HepG2 (cell line): Measurements from ENCODE around the gene FUOM. TPM values are rescaled to one million over a fixed set of nuclear protein-coding genes. Genes with fewer than 3 reads are reported as not detected.
A peak's percentile ranks its signal among the peaks of the same experiment; 100 is the strongest.

Experiments used
- AGO2 ChIP-seq: fragments of 200-400 bp; formaldehyde crosslinking; optimal IDR thresholded peaks from 2 replicates; pipeline ENCODE3; 2017; ENCODE audit warnings: mild to moderate bottlenecking, low read depth, low read length, moderate library complexity
- EEA1 ChIP-seq: sonication (generic); formaldehyde crosslinking; IDR thresholded peaks from 2 replicates; pipeline ENCODE4 v1.5.1; 2020; ENCODE audit warnings: mild to moderate bottlenecking, missing genetic modification reagents, borderline replicate concordance
- HNF4A ChIP-seq: sonication (generic); formaldehyde crosslinking; IDR thresholded peaks from 2 replicates; pipeline ENCODE4 v1.4.0; 2020; ENCODE audit warnings: missing genetic modification reagents
- PHF20 ChIP-seq: sonication (generic); formaldehyde crosslinking; IDR thresholded peaks from 2 replicates; pipeline ENCODE4 v1.5.0; 2020; ENCODE audit warnings: mild to moderate bottlenecking, missing genetic modification reagents
- RERE ChIP-seq: IDR thresholded peaks from 2 replicates; pipeline ENCODE4 v1.6.1; 2016; ENCODE audit warnings: low read depth, missing genetic modification reagents, missing compliant biosample characterization
- SOX5 ChIP-seq: IDR thresholded peaks from 2 replicates; pipeline ENCODE4 v1.6.1; 2016; ENCODE audit warnings: borderline replicate concordance
- TCF7L2 ChIP-seq: IDR thresholded peaks from 2 replicates; pipeline ENCODE4 v1.6.1; 2011; ENCODE audit warnings: mild to moderate bottlenecking, low read depth, low read length, moderate library complexity
- TFDP2 ChIP-seq: sonication (generic); formaldehyde crosslinking; IDR thresholded peaks from 2 replicates; pipeline ENCODE4 v1.4.0; 2020; ENCODE audit warnings: missing genetic modification reagents
- THRA ChIP-seq: sonication (generic); formaldehyde crosslinking; IDR thresholded peaks from 2 replicates; pipeline ENCODE4 v1.4.0; 2020; ENCODE audit warnings: missing genetic modification reagents, borderline replicate concordance
- ZBTB1 ChIP-seq: sonication (generic); formaldehyde crosslinking; IDR thresholded peaks from 2 replicates; pipeline ENCODE4 v1.4.0; 2020; ENCODE audit warnings: missing genetic modification reagents, borderline replicate concordance
- ZNF136 ChIP-seq: sonication (generic); formaldehyde crosslinking; IDR thresholded peaks from 2 replicates; pipeline ENCODE4 v1.8.1; 2022; ENCODE audit warnings: low read depth, mild to moderate bottlenecking, moderate library complexity, missing genetic modification reagents
- ZNF143 ChIP-seq: sonication (generic); formaldehyde crosslinking; IDR thresholded peaks from 2 replicates; pipeline ENCODE4 v1.4.0; 2020; ENCODE audit warnings: missing genetic modification reagents
- ZNF407 ChIP-seq: sonication (generic); formaldehyde crosslinking; IDR thresholded peaks from one replicate; pipeline ENCODE4 v1.5.1; 2020; ENCODE audit warnings: mild to moderate bottlenecking, missing genetic modification reagents; ENCODE audit errors: not compliant biosample characterization
- polyA plus RNA-seq, 8 experiments: library from polyadenylated mRNA; depleted of rRNA in 3 of 8; stranded (reverse) in 7 of 8; unstranded in 1 of 8; fragments of >200 nt; fragmentation: Illumina TruSeq in 4 of 8; extraction: Trizol in 4 of 8; gene quantifications; 2 replicates each; pipeline versions ENCODE4 v1.2.1 to v1.2.3, GENCODE V29; 2011 to 2016; ENCODE audit warnings: low read depth in 4 of 8, missing spikeins in 1 of 8, mixed read lengths in 1 of 8; ENCODE audit not compliant: insufficient read depth in 1 of 8
- total RNA-seq, 5 experiments: library from RNA; depleted of rRNA; stranded (reverse); fragments of >200 nt; fragmentation: Illumina TruSeq; extraction: Trizol; gene quantifications; 2 replicates each; pipeline ENCODE4 v1.2.3, GENCODE V29; 2016; ENCODE audit warnings: low read depth in 1 of 5

FUOM gene
- total and polyA plus RNA-seq, 2 of the 13 experiments (the other 11 are each of a cell fraction or from before 2014, with no cell fraction given) = 27.5 to 60.4 TPM

GRCh38 chr10:133359972-133360610 is 2.3 kb upstream of the FUOM start (continued):
- TF ChIP-seq ZNF407 (CRISPR knock-in tag) = no peak
- no peak for TF ChIP-seq PHF20 (CRISPR knock-in tag)
- TF ChIP-seq ZNF136 (CRISPR knock-in tag) = no peak
- TF ChIP-seq TCF7L2 = no peak
- peak; percentile 89 for TF ChIP-seq TFDP2 (CRISPR knock-in tag)
- no peak for TF ChIP-seq ZNF143
- no peak for TF ChIP-seq RERE
- TF ChIP-seq AGO2 = no peak
- TF ChIP-seq THRA (CRISPR knock-in tag) = no peak
- TF ChIP-seq ZBTB1 (CRISPR knock-in tag) = no peak
- TF ChIP-seq SOX5 (CRISPR knock-in tag) = no peak
- TF ChIP-seq HNF4A (CRISPR knock-in tag) = peak; percentile 41; the same call in 1 of the 2 replicates
- TF ChIP-seq EEA1 (CRISPR knock-in tag) = no peak
